ENCODE results near the gene ATXN10. TPM values are rescaled to one million over a fixed set of nuclear protein-coding genes. Genes with fewer than 3 reads are reported as not detected.

The ATXN10 gene
- total RNA-seq, 2 experiments from 2014 or later = 43.8 to 48.0 TPM

- no peaks in the 10 kb centered on the region for H3K9me3 Mint-ChIP-seq
- Histone ChIP-seq H3K9me3 (ENCODE audit: control insufficient read depth in 1 of 2, insufficient read depth in 1 of 2, low read length in 2 of 2) (no peaks in the 10 kb centered on the region), H3K27me3 (ENCODE audit: control insufficient read depth in 1 of 2, insufficient read depth in 2 of 2, low read length in 2 of 2) (no peaks in the 10 kb centered on the region), H3K36me3 (ENCODE audit: insufficient read depth, low read length) (peaks cover 10% of the 10 kb centered on the region), H3K4me3 (ENCODE audit: low read length) (no peak overlapping the region), H3K27ac (ENCODE audit: low read depth in 1 of 2, low read length in 2 of 2) (no peak overlapping the region), H3K4me1 (ENCODE audit: insufficient read depth, low read length) (no peaks in the 10 kb centered on the region)
- no peak for TF ChIP-seq CTCF (IDR thresholded peaks at IDR 0.05)
- intact Hi-C loops (cut with DNase I, micrococcal nuclease) = no loop called here
- no peak for ATAC-seq (ENCODE audit: poor library complexity)
- no peaks in the 10 kb centered on the region for H3K27me3 Mint-ChIP-seq
- no peak overlapping the region for H3K27ac Mint-ChIP-seq
- ChIA-PET CTCF (no interaction called here), POLR2A (no interaction called here)
- H3K36me3 Mint-ChIP-seq (ENCODE audit: low read depth) = peaks cover 39% of the 10 kb centered on the region
- peaks cover 2% of the 10 kb centered on the region for H3K4me1 Mint-ChIP-seq (ENCODE audit: low read depth)
- no peak overlapping the region for H3K4me3 Mint-ChIP-seq
- DNase-seq = no peak
These were observed 87.0 kb downstream of the ATXN10 start for GRCh38 chr22:45758603-45759002.

GRCh38 chr22:45760682-45761081 lies 89.0 kb downstream of the ATXN10 start:
- POLR2A ChIA-PET = no interaction called here
- peaks cover 32% of the 10 kb centered on the region for H3K36me3 Mint-ChIP-seq (ENCODE audit: low read depth)

GRCh38 chr22:45762545-45763235 lies 91.1 kb downstream of the ATXN10 start:
- intact Hi-C loops (cut with DNase I, micrococcal nuclease) = no loop called here
- Histone ChIP-seq H3K4me3 (ENCODE audit: low read length) (no peak overlapping the region), H3K4me1 (ENCODE audit: insufficient read depth, low read length) (no peaks in the 10 kb centered on the region), H3K36me3 (ENCODE audit: insufficient read depth, low read length) (peaks cover 8% of the 10 kb centered on the region), H3K27me3 (ENCODE audit: control insufficient read depth in 1 of 2, insufficient read depth in 2 of 2, low read length in 2 of 2) (no peaks in the 10 kb centered on the region), H3K9me3 (ENCODE audit: control insufficient read depth in 1 of 2, insufficient read depth in 1 of 2, low read length in 2 of 2) (no peaks in the 10 kb centered on the region), H3K27ac (ENCODE audit: low read depth in 1 of 2, low read length in 2 of 2) (no peak overlapping the region)
- Mint-ChIP-seq H3K4me1 (ENCODE audit: low read depth) (peaks cover 8% of the 10 kb centered on the region), H3K36me3 (ENCODE audit: low read depth) (peaks cover 35% of the 10 kb centered on the region), H3K27ac (no peak overlapping the region), H3K27me3 (no peaks in the 10 kb centered on the region), H3K9me3 (no peaks in the 10 kb centered on the region), H3K4me3 (no peak overlapping the region)
- ChIA-PET CTCF (no interaction called here), POLR2A (no interaction called here)
- TF ChIP-seq CTCF (IDR thresholded peaks at IDR 0.05) = no peak
- no peak for ATAC-seq (ENCODE audit: poor library complexity)
- DNase-seq = no peak

More at GRCh38 chr22:45760682-45761081, 89.0 kb downstream of the ATXN10 start:
- Histone ChIP-seq H3K27ac (ENCODE audit: low read depth in 1 of 2, low read length in 2 of 2) (no peak overlapping the region), H3K4me3 (ENCODE audit: low read length) (no peak overlapping the region), H3K36me3 (ENCODE audit: insufficient read depth, low read length) (peaks cover 11% of the 10 kb centered on the region), H3K9me3 (ENCODE audit: control insufficient read depth in 1 of 2, insufficient read depth in 1 of 2, low read length in 2 of 2) (no peaks in the 10 kb centered on the region), H3K27me3 (ENCODE audit: control insufficient read depth in 1 of 2, insufficient read depth in 2 of 2, low read length in 2 of 2) (no peaks in the 10 kb centered on the region), H3K4me1 (ENCODE audit: insufficient read depth, low read length) (no peaks in the 10 kb centered on the region)
- no peak for TF ChIP-seq CTCF (IDR thresholded peaks at IDR 0.05)
- Mint-ChIP-seq H3K9me3 (no peaks in the 10 kb centered on the region), H3K27me3 (no peaks in the 10 kb centered on the region), H3K4me3 (no peak overlapping the region), H3K27ac (no peak overlapping the region), H3K4me1 (ENCODE audit: low read depth) (peaks cover 8% of the 10 kb centered on the region)
- CTCF ChIA-PET = no interaction called here
- ATAC-seq (ENCODE audit: poor library complexity) = no peak
- DNase-seq = no peak
- intact Hi-C loops (cut with DNase I, micrococcal nuclease) = no loop called here
